ENCODE results near the gene LHFPL2. TPM values are rescaled to one million over a fixed set of nuclear protein-coding genes. Genes with fewer than 3 reads are reported as not detected.

The LHFPL2 gene
- total and polyA plus RNA-seq, 3 donors from 2014 or later: 24.8 to 48.6 (median 42.8) TPM

DNA sequence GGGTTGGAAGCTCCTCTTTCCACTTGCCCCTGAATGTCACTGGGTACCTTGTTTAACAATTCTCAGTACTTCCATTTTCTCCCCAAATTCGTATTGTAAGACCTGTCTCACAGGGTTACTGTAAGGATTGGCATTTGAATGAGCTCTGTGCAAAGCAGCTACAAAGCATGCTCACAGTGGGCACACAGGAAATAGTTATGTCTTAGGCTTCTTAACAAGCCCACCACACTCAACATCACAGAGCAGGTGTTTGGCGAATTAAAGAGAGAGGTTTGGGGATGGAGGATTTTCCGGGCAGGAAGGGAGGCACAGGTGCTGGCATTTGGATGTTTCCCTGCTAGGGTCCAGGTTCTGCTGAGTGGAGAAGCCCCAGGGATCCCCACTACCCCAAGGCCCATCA, 17.0 kb upstream of the LHFPL2 start:
- H3K4me3 ChIP-seq: no peak overlapping the region
- no peak for TF ChIP-seq POLR2A (IDR thresholded peaks at IDR 0.05)
- TF ChIP-seq, protein P1, sequence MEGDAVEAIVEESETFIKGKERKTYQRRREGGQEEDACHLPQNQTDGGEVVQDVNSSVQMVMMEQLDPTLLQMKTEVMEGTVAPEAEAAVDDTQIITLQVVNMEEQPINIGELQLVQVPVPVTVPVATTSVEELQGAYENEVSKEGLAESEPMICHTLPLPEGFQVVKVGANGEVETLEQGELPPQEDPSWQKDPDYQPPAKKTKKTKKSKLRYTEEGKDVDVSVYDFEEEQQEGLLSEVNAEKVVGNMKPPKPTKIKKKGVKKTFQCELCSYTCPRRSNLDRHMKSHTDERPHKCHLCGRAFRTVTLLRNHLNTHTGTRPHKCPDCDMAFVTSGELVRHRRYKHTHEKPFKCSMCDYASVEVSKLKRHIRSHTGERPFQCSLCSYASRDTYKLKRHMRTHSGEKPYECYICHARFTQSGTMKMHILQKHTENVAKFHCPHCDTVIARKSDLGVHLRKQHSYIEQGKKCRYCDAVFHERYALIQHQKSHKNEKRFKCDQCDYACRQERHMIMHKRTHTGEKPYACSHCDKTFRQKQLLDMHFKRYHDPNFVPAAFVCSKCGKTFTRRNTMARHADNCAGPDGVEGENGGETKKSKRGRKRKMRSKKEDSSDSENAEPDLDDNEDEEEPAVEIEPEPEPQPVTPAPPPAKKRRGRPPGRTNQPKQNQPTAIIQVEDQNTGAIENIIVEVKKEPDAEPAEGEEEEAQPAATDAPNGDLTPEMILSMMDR (IDR thresholded peaks at IDR 0.05): no peak
- peaks cover 2% of the 10 kb centered on the region for H3K4me1 ChIP-seq
- H3K27ac ChIP-seq: no peak overlapping the region
- H3K9me3 ChIP-seq: no peaks in the 10 kb centered on the region
- 95 to 100% methylated on average over 3 of the region's 3 CpGs for WGBS, 2 donors
- no peaks in the 10 kb centered on the region for H3K36me3 ChIP-seq (ENCODE audit: low read depth, missing control alignments)
- H3K27me3 ChIP-seq: no peaks in the 10 kb centered on the region
- DNase-seq: no peak
- intact Hi-C loops (cut with DNase I; ENCODE audit: low total_unique reads): no loop called here

DNA sequence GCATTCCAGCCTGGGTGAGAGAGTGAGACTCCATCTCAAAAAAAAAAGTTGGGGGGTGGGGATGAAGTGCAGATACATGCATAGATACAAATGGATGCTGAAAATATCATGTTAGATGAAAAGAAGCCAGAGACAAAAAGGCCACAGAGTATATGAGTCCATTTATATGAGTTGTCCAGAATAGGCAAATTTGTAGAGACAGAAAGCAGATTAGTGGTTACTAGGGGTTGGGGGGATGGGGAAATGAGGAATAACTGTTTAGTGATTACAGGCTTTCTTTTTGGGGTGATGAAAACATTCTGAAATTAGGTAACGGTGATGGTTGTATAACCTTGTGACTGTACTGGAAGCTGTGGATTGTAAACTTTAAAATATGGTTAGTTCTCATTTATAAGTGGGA, 13.8 kb upstream of the LHFPL2 start:
- no peak for DNase-seq
- no peak overlapping the region for H3K4me3 ChIP-seq
- WGBS, 2 donors: 88 to 94% methylated on average over 1 of the region's 1 CpG
- no peak overlapping the region for H3K27ac ChIP-seq
- peaks cover 11% of the 10 kb centered on the region for H3K4me1 ChIP-seq
- TF ChIP-seq, protein P1 (IDR thresholded peaks at IDR 0.05): no peak
- TF ChIP-seq POLR2A (IDR thresholded peaks at IDR 0.05): no peak
- H3K9me3 ChIP-seq: no peaks in the 10 kb centered on the region
- no peaks in the 10 kb centered on the region for H3K27me3 ChIP-seq
- no peaks in the 10 kb centered on the region for H3K36me3 ChIP-seq (ENCODE audit: low read depth, missing control alignments)
- intact Hi-C loops (cut with DNase I; ENCODE audit: low total_unique reads): no loop called here

DNA sequence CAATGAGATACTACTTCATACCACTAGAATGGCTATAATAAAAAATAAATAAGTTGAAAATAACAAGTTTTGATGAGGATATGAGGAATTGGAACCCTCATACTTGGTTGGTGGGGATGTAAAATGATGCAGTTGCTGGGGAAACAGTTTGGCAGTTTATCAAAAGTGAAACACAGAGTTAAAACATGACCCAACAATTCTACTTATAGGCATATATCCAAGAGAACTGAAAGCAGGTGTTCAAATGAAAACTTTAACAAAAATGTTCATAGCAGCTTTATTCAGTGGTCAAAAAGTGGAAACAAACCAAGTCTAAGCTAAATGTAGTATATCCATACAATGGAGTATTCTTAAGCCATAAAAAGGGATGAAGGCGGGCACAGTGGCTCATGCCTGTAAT, 13.1 kb upstream of the LHFPL2 start:
- H3K27me3 ChIP-seq: no peaks in the 10 kb centered on the region
- intact Hi-C loops (cut with DNase I; ENCODE audit: low total_unique reads): no loop called here
- H3K4me1 ChIP-seq: peaks cover 11% of the 10 kb centered on the region
- H3K9me3 ChIP-seq: no peaks in the 10 kb centered on the region
- no peak overlapping the region for H3K4me3 ChIP-seq
- no peak for DNase-seq
- H3K27ac ChIP-seq: no peak overlapping the region
- H3K36me3 ChIP-seq (ENCODE audit: low read depth, missing control alignments): no peaks in the 10 kb centered on the region
- 100% methylated on average over 1 of the region's 1 CpG for WGBS, 2 donors
- TF ChIP-seq POLR2A (IDR thresholded peaks at IDR 0.05): no peak
- TF ChIP-seq, protein P1 (IDR thresholded peaks at IDR 0.05): no peak

DNA sequence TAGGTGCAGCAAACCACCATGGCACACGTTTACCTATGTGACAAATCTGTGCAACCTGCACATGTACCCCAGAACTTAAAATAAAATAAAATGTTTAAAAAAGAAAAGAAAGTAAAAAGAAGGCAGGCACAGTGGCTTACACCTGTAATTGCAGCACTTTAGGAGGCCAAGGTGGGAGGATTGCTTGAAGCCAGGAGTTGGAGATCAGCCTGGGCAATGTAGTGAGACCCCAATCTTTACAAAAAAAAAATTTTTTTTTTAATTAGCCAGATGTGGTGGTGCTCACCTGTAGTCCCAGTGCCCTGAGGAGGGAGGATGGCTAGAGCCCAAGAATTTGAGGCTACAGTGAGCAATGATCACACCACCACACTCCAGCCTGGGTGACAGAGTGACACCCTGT, 12.5 kb upstream of the LHFPL2 start:
- Histone ChIP-seq H3K27ac (no peak overlapping the region), H3K9me3 (no peaks in the 10 kb centered on the region), H3K4me1 (peaks cover 11% of the 10 kb centered on the region), H3K36me3 (ENCODE audit: low read depth, missing control alignments) (no peaks in the 10 kb centered on the region), H3K27me3 (no peaks in the 10 kb centered on the region), H3K4me3 (no peak overlapping the region)
- DNase-seq: no peak
- intact Hi-C loops (cut with DNase I; ENCODE audit: low total_unique reads): no loop called here
- 91 to 93% methylated on average over 1 of the region's 1 CpG for WGBS, 2 donors
- no peak for TF ChIP-seq POLR2A (IDR thresholded peaks at IDR 0.05)
- TF ChIP-seq, protein P1 (IDR thresholded peaks at IDR 0.05): no peak

DNA sequence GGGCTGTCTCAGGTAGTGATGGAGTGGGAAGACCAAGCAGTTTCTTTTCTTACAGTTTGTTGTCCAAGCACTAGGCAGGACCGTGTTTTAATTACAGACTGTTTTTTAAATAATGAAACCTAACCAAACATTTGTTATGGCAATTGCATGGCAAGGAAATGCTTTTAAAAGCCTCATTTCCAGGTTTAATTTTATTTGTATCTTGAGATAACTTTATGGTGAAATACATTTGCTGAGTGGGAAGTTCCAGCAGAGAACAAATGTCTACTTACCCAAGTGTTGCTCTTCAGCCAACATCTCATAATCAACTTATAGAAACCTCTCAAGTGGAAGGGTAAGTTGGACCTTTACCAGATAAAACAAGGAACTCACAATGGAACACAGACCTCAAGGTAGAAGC, 11.8 kb upstream of the LHFPL2 start:
- H3K36me3 ChIP-seq (ENCODE audit: low read depth, missing control alignments): no peaks in the 10 kb centered on the region
- no peak overlapping the region for H3K27ac ChIP-seq
- H3K9me3 ChIP-seq: no peaks in the 10 kb centered on the region
- 31 to 44% methylated on average over 1 of the region's 1 CpG for WGBS, 2 donors
- TF ChIP-seq POLR2A (IDR thresholded peaks at IDR 0.05): no peak
- TF ChIP-seq, protein P1 (IDR thresholded peaks at IDR 0.05): no peak
- H3K4me1 ChIP-seq: peaks cover 11% of the 10 kb centered on the region
- no peaks in the 10 kb centered on the region for H3K27me3 ChIP-seq
- DNase-seq: no peak
- no peak overlapping the region for H3K4me3 ChIP-seq
- intact Hi-C loops (cut with DNase I; ENCODE audit: low total_unique reads): no loop called here

All from testis (tissue), 3 donors.